ENCODE results near the gene CRHR2.
A peak's percentile ranks its signal among the peaks of the same experiment; 100 is the strongest.

Gene CRHR2

DNA sequence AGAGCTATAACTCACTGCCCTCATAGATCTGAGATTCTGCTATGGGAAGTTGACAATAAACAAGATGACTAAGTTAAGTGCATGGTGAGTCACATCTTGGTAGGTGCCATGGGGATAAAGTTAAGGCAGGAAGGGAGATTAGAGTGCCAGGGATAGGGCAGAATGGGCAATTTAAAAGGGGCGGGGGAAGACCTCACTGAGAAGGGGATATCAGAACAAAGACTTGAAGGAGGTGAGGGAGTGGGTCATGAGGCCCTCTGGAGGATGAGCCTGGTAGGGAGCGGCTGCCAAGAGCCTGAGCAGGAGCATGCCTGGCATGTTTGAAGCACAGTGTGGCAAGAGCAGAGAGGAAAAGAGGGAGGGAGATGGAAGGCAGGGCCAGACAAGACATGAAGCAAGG is 34.9 kb upstream of the CRHR2 start:
- H3K9ac ChIP-seq (ENCODE audit: low read depth, low read length) = no peak overlapping the region
- no peaks in the 10 kb centered on the region for H3K36me3 ChIP-seq (ENCODE audit: insufficient read depth, low read length)

DNA sequence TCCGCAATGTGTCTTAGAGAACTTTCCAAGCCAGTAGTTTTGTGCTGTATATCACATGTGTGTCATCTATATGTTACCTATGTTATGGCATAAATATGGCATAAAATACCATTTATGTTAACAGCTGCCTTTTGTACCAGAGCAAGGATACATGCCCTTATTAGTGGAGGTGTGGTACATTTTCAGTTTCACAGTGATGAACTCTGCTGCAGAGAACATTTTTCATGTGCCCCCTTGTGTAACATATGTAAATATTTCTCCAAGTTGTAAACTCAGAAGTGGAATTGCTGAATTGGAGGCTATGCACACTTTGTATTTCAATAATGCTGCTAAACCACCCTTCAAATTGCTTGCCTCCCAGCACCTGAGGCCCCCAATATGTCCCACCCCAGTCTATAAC is 31.9 kb upstream of the CRHR2 start:
- H3K36me3 ChIP-seq (ENCODE audit: insufficient read depth, low read length) = no peaks in the 10 kb centered on the region
- H3K9ac ChIP-seq (ENCODE audit: low read depth, low read length) = no peak overlapping the region
- 0 out of 2 replicates have a peak, but pooled peaks cover 4% of the 10 kb centered on the region for H3K9me3 ChIP-seq (ENCODE audit: control insufficient read depth, insufficient read depth, low read length)
- H3K4me1 ChIP-seq (ENCODE audit: insufficient read depth, low read length) = peaks cover 5% of the 10 kb centered on the region; the same call in 1 of the 2 replicates

More for the DNA sequence above, 34.9 kb upstream of the CRHR2 start:
- Histone ChIP-seq H3K9me3 (ENCODE audit: control insufficient read depth, insufficient read depth, low read length) (peaks cover 7% of the 10 kb centered on the region; the same call in 1 of the 2 replicates), H3K4me1 (ENCODE audit: insufficient read depth, low read length) (no peaks in the 10 kb centered on the region)

DNA sequence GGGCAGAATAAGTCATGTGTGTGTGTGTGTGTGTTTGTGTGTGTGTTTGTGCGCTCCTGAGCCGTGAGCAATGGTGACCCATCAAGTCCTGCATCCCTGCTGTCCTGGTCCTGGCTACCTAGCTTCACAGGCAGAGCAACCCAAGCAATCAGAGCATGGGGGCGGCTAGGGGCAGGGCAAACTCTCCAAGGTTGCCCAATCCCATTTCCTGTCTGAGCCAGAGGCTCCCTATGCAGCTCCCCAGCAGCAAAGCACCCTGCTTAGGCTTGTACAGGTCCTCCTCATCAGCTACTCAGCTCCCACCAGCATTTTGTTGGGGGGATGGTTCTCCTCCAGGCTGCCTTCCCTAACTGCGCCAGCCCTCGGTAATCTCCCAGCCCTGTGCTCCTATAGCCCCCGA is 31.1 kb upstream of the CRHR2 start:
- no peak overlapping the region for H3K9ac ChIP-seq (ENCODE audit: low read depth, low read length)
- 0 out of 2 replicates have a peak, but pooled peaks cover 4% of the 10 kb centered on the region for H3K9me3 ChIP-seq (ENCODE audit: control insufficient read depth, insufficient read depth, low read length)
- no peaks in the 10 kb centered on the region for H3K36me3 ChIP-seq (ENCODE audit: insufficient read depth, low read length)
- peaks cover 7% of the 10 kb centered on the region; the same call in 1 of the 2 replicates for H3K4me1 ChIP-seq (ENCODE audit: insufficient read depth, low read length)

DNA sequence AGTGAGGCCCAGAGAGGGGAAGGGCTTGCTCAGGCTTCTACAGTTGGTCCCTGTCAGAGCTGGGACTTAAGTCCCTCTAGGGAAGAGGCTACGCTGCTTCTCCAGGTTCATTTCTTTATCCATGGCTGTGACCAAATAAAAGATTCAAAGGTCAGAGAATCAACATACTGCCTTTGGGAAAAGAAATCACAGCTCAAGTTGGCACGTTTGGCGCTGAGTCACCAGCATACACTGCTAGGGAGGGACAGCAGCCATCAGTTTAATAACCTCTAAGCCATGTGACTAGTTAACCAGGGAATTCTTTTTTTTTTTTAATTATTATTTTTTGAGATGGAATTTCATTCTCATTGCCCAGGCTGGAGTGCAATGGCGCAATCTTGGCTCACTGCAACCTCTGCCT is 28.4 kb upstream of the CRHR2 start:
- Histone ChIP-seq H3K9ac (ENCODE audit: low read depth, low read length) (no peak overlapping the region), H3K9me3 (ENCODE audit: control insufficient read depth, insufficient read depth, low read length) (no peaks in the 10 kb centered on the region), H3K36me3 (ENCODE audit: insufficient read depth, low read length) (no peaks in the 10 kb centered on the region), H3K4me1 (ENCODE audit: insufficient read depth, low read length) (peaks cover 7% of the 10 kb centered on the region; the same call in 1 of the 2 replicates)

DNA sequence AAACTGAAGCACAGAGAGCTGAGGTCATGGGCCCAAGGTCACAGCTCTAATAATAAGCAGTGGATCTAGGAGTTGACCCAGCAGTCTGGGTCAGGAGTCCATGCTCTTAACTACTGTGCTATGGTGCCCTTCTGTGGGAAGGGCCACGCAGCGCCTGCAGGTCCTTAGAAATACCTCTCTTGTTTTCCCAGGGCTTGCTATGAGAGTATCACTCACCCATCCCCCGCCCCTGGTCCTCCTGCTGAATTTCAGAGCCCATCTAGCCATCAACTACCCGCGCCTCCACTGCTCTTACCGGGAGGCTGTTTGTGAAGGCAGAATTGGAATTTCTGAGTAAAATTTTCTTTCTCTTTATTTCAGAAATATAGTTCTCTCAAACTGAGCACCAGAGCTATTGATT is 27.3 kb upstream of the CRHR2 start:
- H3K9ac ChIP-seq (ENCODE audit: low read depth, low read length) = 0 out of 2 replicates have a peak overlapping the region, but pooled peaks have one; percentile 18
- H3K4me1 ChIP-seq (ENCODE audit: insufficient read depth, low read length) = peaks cover 7% of the 10 kb centered on the region; the same call in 1 of the 2 replicates
- H3K9me3 ChIP-seq (ENCODE audit: control insufficient read depth, insufficient read depth, low read length) = no peaks in the 10 kb centered on the region
- H3K36me3 ChIP-seq (ENCODE audit: insufficient read depth, low read length) = no peaks in the 10 kb centered on the region

DNA sequence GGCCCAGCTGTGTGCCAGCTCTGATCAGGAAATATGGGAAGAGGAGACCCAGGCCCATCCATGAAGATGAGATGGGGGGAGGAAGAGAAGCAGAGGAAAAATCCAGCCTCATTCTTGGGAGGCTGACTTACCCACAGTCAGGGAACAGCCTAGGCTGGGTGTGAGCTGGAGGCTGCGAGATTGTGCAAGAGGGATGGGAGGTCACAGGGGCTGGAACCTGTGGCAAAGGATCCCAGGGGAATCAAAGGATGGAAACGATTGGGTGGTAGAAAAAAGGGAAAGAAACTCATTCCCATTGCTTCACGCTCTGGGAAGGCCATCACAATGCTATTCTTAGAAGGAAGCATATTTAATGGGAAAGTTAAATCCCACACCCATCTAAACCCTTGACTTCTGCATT is 26.7 kb upstream of the CRHR2 start:
- Histone ChIP-seq H3K36me3 (ENCODE audit: insufficient read depth, low read length) (no peaks in the 10 kb centered on the region), H3K9ac (ENCODE audit: low read depth, low read length) (no peak overlapping the region), H3K4me1 (ENCODE audit: insufficient read depth, low read length) (peaks cover 7% of the 10 kb centered on the region; the same call in 1 of the 2 replicates), H3K9me3 (ENCODE audit: control insufficient read depth, insufficient read depth, low read length) (no peaks in the 10 kb centered on the region)

DNA sequence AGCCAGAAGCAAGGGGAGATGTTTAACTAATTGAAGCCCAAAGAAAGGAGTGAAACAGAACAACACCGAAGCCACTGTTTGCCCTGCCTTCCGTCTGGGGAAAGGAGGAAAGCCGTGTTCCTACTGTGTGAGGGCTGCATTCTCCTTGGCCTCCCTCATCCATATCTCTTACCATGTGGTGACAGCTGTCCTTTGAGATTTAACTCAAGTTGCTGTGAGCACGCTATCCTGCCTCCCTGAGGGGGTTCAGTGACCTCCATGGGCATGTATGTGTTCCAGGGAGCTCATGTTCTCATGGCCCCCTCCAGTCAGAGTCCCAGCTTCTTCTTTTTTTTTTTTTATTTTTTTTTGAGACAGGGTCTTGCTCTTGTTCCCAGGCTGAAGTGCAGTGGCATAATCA is 26.2 kb upstream of the CRHR2 start:
- no peak overlapping the region for H3K9ac ChIP-seq (ENCODE audit: low read depth, low read length)
- H3K36me3 ChIP-seq (ENCODE audit: insufficient read depth, low read length) = no peaks in the 10 kb centered on the region
- no peaks in the 10 kb centered on the region for H3K9me3 ChIP-seq (ENCODE audit: control insufficient read depth, insufficient read depth, low read length)

DNA sequence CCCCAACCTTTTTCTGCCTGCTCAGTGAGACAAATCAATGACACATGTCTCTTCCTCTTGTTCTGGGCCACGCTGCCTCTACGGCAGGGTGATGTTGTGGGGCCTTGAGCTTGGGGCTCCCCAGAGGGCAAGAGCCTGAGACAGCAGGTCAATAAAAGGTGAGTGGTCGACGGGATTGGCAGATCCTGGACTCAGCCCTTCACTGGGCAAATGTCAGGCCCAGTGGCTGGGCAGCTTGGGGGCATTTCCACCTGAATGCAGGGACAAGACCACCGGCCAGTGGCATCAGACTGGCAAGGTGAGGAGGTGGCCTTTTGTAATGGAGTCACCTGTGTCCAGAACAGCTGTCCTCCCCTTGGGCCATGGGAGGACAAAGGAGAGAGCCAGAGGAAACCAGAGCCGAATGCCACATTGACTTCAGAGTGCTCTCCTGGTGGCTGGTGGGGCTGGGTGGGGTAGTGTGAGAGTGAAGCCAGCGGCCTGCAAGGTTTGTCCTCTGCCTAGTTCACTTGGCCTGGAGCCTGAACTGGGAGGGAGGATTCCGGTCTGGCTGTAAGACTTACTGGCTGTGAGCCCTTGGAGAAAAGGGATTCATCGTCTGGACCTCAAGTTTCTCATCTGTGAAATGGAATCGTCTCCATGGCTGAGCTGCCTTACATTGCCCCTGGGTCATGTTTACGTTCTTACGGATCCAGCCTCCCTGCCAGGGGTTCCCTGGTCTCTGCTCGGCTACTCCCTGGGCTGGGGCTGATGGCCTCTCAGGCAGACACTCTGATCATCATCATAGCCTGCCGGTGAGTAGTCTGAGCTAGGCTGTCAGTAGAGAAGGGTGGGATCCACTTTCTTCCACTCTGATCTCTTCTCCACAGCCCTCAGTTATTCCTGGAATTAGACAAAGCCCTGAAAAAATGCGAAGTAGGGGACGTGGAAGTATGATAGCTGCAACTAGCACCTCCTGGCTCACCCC is 25.4 kb upstream of the CRHR2 start:
- no peaks in the 10 kb centered on the region for H3K9me3 ChIP-seq (ENCODE audit: control insufficient read depth, insufficient read depth, low read length)
- peaks cover 7% of the 10 kb centered on the region; the same call in 1 of the 2 replicates for H3K4me1 ChIP-seq (ENCODE audit: insufficient read depth, low read length)
- H3K9ac ChIP-seq (ENCODE audit: low read depth, low read length) = no peak overlapping the region
- H3K36me3 ChIP-seq (ENCODE audit: insufficient read depth, low read length) = no peaks in the 10 kb centered on the region

More for the DNA sequence above, 26.2 kb upstream of the CRHR2 start:
- H3K4me1 ChIP-seq (ENCODE audit: insufficient read depth, low read length) = peaks cover 7% of the 10 kb centered on the region; the same call in 1 of the 2 replicates

DNA sequence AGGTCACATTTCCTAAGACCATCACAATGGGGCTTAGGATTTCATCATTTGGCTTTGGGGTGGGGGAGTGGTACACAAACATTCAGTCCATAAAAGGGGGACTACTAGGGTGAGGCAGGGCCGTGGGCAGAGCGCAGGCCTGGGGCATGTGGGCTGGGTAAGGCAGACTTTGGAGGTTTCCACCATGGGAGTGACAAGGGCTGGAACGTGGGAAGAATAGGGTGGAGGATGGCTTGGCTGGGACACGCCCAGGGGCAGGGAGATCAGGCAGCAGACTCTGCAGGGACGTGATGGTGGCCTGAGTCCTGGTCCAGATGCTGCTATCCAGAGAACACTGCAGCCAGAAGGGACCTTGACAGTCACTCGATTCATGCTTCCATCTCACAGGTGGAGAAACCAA is 24.7 kb upstream of the CRHR2 start:
- H3K36me3 ChIP-seq (ENCODE audit: insufficient read depth, low read length) = no peaks in the 10 kb centered on the region
- H3K9me3 ChIP-seq (ENCODE audit: control insufficient read depth, insufficient read depth, low read length) = no peaks in the 10 kb centered on the region
- no peak overlapping the region for H3K9ac ChIP-seq (ENCODE audit: low read depth, low read length)

DNA sequence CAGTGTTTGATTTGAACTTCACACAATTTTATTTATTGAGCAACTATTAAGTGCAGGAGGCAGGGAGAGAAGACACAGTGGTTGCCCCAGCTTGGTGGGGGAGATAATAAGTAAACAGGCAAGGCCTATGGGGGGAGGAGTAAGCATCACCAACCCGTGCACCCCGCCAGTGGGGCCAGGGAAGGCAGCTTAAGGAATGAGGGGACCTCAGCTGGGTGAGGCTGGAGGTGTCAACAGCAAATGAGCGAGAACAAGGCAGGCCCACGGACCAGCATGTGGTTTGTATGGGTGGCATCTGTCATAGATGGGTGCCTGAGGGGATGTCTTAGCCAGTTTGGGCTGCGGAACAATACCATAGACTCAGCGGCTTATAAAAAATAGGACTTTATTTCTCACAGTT is 24.1 kb upstream of the CRHR2 start:
- peaks cover 7% of the 10 kb centered on the region; the same call in 1 of the 2 replicates for H3K4me1 ChIP-seq (ENCODE audit: insufficient read depth, low read length)
- H3K9me3 ChIP-seq (ENCODE audit: control insufficient read depth, insufficient read depth, low read length) = no peaks in the 10 kb centered on the region
- no peaks in the 10 kb centered on the region for H3K36me3 ChIP-seq (ENCODE audit: insufficient read depth, low read length)
- no peak overlapping the region for H3K9ac ChIP-seq (ENCODE audit: low read depth, low read length)

More for the DNA sequence above, 24.7 kb upstream of the CRHR2 start:
- H3K4me1 ChIP-seq (ENCODE audit: insufficient read depth, low read length) = peaks cover 7% of the 10 kb centered on the region; the same call in 1 of the 2 replicates

DNA sequence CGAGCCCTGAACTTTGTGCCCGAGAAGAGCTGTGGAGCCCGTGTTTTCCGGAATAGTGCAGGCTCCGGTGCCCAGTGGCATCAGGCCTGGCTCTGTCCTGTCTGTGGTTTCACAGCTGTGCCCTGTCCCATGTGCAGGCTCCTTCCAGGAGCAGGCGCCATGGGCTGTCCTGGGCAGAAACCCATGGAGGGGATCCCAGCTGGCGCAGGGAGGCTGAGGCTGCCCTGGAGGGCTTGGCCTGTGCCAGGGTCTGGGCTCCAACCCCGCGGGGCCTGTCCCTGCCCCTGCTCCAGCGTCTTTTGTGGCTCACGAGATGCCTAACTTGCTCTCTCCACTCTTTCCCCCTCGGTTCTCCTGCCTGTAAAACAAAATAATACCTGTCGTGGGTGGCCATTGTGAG is 23.3 kb upstream of the CRHR2 start:
- no peaks in the 10 kb centered on the region for H3K36me3 ChIP-seq (ENCODE audit: insufficient read depth, low read length)
- no peaks in the 10 kb centered on the region for H3K9me3 ChIP-seq (ENCODE audit: control insufficient read depth, insufficient read depth, low read length)
- H3K9ac ChIP-seq (ENCODE audit: low read depth, low read length) = no peak overlapping the region
- H3K4me1 ChIP-seq (ENCODE audit: insufficient read depth, low read length) = peaks cover 11% of the 10 kb centered on the region; the same call in 1 of the 2 replicates

DNA sequence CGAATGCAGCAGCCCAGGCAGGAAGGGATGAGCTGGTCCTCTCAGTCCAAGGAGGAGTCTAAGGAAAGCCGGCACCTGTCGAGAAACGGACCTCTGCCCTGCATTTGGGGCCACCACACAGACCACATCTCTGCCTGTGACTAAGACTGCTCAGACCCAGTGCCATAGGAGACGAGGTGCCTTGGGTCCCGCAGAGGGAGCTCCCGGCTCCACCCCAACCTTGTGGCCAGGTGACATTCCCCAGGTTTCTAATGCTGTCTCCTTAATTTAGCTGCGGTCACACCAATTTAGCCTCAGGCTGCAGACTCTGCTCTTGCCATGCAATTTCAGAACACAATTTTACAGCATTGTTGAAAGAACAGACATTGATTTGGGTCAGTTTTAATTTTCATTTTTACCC is 22.8 kb upstream of the CRHR2 start:
- H3K9me3 ChIP-seq (ENCODE audit: control insufficient read depth, insufficient read depth, low read length) = no peaks in the 10 kb centered on the region
- peaks cover 16% of the 10 kb centered on the region for H3K4me1 ChIP-seq (ENCODE audit: insufficient read depth, low read length)
- no peak overlapping the region for H3K9ac ChIP-seq (ENCODE audit: low read depth, low read length)
- no peaks in the 10 kb centered on the region for H3K36me3 ChIP-seq (ENCODE audit: insufficient read depth, low read length)

DNA sequence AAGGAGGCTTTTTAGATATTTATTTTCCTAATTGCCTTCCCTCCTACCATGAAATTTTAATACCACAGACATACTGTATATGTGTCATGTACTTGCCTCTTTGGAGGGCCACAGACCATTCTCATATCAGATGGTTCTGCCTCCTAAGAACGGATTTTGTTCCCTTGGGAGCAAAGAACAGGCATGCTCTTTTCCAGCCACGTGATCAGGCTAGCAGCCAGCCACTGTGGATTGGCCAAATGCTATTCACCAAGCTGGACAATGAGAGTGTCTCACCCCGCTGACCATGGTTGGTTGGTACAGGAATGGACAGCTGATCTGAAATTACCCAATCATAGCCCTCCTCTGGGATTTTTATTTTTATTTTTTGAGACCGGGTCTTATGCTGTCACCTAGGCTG is 21.5 kb upstream of the CRHR2 start:
- Histone ChIP-seq H3K36me3 (ENCODE audit: insufficient read depth, low read length) (no peaks in the 10 kb centered on the region), H3K9me3 (ENCODE audit: control insufficient read depth, insufficient read depth, low read length) (no peaks in the 10 kb centered on the region), H3K9ac (ENCODE audit: low read depth, low read length) (no peak overlapping the region), H3K4me1 (ENCODE audit: insufficient read depth, low read length) (peaks cover 12% of the 10 kb centered on the region)

DNA sequence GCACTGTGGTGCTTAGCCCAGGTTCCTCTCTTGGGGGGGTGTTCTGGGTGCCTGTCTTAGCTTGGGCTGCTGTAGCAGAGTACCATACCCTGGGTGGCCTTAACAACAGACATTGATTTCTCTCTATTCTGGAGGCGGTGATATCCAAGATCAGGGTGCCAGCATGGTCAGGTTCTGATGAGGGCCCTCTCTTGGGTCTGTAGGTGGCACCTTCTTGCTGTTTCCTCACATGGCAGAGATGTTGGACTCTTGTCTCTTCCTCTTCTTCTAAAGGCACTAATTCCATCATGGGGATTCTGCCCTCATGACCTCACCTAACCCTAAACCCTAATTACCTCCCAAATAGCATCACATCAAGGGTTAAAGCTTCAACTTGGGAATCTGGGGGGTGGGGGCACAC is 19.9 kb upstream of the CRHR2 start:
- Histone ChIP-seq H3K9me3 (ENCODE audit: control insufficient read depth, insufficient read depth, low read length) (no peaks in the 10 kb centered on the region), H3K36me3 (ENCODE audit: insufficient read depth, low read length) (no peaks in the 10 kb centered on the region), H3K9ac (ENCODE audit: low read depth, low read length) (no peak overlapping the region), H3K4me1 (ENCODE audit: insufficient read depth, low read length) (peaks cover 12% of the 10 kb centered on the region)

DNA sequence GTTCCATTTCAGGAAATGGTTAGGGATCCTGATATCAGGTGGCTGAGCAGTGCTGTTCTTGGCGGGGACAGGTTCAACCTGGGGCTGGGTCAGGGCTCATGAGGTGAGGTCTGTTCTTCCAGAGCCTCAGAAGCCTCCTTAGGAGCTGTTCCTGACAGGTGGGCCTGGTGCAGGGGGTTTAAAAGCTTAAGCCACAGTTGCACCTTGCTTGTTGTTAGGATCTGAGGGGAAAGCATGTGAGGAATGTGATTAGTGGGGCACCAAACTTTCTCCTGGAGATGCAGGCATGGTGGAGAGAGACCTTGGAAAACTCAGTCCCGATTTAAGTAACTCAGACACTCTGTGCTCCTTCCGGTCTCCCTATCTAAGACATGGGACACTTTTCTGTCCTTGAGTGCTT is 18.7 kb upstream of the CRHR2 start:
- Histone ChIP-seq H3K4me1 (ENCODE audit: insufficient read depth, low read length) (peaks cover 12% of the 10 kb centered on the region), H3K9me3 (ENCODE audit: control insufficient read depth, insufficient read depth, low read length) (no peaks in the 10 kb centered on the region), H3K9ac (ENCODE audit: low read depth, low read length) (no peak overlapping the region), H3K36me3 (ENCODE audit: insufficient read depth, low read length) (no peaks in the 10 kb centered on the region)
